T-helper 1 cell (primary cell): ENCODE data around the gene ZNF2.
A peak's percentile ranks its signal among the peaks of the same experiment; 100 is the strongest.

Experiments
- DNase-seq, 5 donors: peaks; one replicate each; pipeline ENCODE4 v3.0.0-alpha.2; 2012 to 2020
- total RNA-seq, 4 donors: gene quantifications; one replicate each; lab custom pipeline; 2026; lab: John Stamatoyannopoulos, UW

Gene ZNF2
- 3.1 to 6.4 (median 4.4) reads per million in 4 donors for total RNA-seq

GRCh38 chr2:95165371-95166064, at the start of gene ZNF2:
ZNF2 (plus strand) TSS chr2:95165809; CDS start chr2:95176227, 10,418 bp downstream.
- DNase-seq: peak; percentile 93 to 97 (median 96)

DNA sequence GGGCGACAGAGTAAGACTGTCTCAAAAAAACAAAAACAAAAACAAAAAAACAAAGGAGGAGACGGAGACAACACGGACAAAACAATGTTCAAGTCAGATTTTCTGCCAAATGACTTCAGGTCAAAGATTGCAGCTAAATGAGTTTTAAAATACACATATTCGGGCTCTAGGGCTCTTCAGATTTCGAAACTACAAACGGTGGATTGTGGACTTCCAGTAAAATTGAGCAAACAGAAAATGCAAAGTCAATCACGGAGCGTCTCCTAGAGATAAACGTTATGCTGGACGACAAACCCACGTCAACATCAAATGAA, 44.6 kb upstream of the ZNF2 start:
- DNase-seq: no peak

GRCh38 chr2:95121407-95122196, 44.0 kb upstream of the ZNF2 start, which contains the start of gene MRPS5:
MRPS5 (minus strand) TSS chr2:95121808; CDS start chr2:95121791, 17 bp downstream.
- DNase-seq: peak; percentile 59 to 81 (median 73)

DNA sequence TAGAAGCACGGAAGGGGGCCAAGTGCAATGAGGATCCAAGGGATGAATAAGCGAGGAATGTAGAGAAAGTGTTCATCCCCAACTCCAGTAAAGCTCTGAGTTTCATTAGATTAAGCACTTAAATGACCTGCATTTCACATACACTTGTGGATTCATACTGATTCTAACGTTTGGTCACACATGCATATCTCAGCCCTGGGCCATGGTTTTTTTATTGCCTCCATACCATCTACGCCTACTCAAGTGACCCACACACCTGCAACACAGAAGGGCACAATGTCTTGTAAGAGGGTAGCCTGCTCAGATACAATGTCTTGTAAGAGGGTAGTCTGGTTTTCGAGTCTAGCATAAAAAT, 43.4 kb upstream of the ZNF2 start:
- no peak for DNase-seq

- DNase-seq: no peak
Measured at GRCh38 chr2:95138702-95139101, 26.9 kb upstream of the ZNF2 start.

GRCh38 chr2:95143838-95144237, 21.8 kb upstream of the ZNF2 start:
- no peak for DNase-seq

GRCh38 chr2:95149397-95149984, 16.1 kb upstream of the ZNF2 start:
- DNase-seq: no peak

DNA sequence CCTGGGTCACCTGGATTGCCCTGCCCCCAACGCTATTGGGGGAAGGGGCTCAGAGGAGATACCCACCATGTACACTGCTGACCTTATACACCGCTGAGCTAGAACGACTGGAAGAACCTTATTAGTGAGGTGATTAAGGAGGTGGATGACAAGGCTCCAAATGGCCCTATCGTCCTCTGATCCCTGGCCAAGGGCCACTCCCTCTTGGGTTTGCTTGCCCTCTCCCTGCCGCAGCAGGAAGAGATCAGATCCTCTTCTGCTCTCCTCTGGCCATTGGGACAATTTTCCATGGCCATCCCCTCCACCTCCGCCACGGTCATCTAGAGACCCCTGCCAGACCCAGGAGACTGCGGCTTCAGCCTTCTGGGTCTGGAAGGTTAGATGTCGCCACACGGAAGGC, 7.2 kb upstream of the ZNF2 start:
- DNase-seq: no peak

- DNase-seq: peak in 2 of 5 donors; percentile 1 to 30
Measured at GRCh38 chr2:95158891-95159619, 6.6 kb upstream of the ZNF2 start.

GRCh38 chr2:95159690-95160449, 5.7 kb upstream of the ZNF2 start, which contains the start of gene ZNF514:
ZNF514 (minus strand) TSS chr2:95159848; CDS start chr2:95153253, 6,595 bp downstream.
- DNase-seq: peak; percentile 60 to 81 (median 72)

- no peak for DNase-seq
Measured at GRCh38 chr2:95165030-95165370, 609 bp upstream of the ZNF2 start.

DNA sequence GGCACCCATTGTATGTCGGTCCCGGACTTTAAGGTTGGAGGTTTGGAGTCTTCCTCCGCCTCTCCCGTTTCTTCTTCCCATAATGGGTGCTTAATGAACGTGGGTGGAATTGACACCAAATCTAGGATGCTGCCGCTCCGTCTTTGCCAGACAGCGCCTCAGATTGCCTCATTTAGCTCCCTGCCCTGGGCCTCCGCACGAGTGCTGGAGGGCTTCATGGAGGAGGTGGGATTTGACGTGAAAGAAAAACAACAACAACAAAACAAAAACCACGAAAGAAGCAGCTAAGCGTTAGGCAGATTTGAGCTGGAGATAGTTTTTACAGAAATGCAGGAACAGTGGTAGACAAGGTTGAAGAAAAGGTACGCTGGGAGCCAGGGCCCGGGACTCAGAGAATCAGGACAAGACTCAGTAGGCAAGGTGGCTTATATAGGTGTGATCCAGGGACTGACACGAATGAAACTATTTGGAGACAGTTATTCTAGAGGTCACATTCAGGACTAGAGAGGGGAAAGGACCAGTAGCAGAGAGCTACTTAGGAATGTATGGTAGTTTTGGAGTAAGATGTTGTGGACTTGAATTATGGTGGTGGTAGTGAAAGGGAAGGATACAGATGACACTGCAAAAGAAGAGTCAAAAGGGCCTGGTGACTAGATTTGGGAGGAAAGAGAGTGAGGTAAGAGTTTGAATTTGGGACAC, 605 bp downstream of the ZNF2 start:
- DNase-seq: no peak

- no peak for DNase-seq
Measured at GRCh38 chr2:95171902-95172301, 6.3 kb downstream of the ZNF2 start.

DNA sequence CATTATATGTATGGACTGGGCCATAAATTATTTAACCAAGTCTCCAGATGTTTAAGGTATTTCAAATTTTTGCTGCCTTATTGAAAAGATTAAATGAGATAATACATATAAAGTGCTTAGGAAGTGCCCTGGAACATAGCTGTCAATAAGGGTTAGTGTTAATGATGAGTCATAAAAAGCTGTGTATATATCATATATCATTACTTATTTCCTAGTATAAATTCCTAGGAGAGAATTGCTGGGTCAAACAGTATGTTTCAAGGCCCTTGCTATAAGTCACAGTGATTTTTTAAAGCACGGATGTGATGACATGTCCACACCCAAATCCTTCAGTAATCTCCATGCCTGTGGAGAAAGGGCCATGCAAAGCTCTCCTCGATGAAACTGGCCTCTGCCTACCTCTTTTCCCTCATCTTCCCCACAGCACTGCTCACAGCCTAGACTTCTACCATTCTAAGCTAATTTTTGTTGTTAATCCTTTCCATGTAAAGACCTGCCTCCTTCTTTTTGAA, 8.5 kb downstream of the ZNF2 start:
- DNase-seq: no peak

- no peak for DNase-seq
Measured at GRCh38 chr2:95179451-95179850, 13.8 kb downstream of the ZNF2 start.

GRCh38 chr2:95181774-95182173, 16.2 kb downstream of the ZNF2 start:
- no peak for DNase-seq

DNA sequence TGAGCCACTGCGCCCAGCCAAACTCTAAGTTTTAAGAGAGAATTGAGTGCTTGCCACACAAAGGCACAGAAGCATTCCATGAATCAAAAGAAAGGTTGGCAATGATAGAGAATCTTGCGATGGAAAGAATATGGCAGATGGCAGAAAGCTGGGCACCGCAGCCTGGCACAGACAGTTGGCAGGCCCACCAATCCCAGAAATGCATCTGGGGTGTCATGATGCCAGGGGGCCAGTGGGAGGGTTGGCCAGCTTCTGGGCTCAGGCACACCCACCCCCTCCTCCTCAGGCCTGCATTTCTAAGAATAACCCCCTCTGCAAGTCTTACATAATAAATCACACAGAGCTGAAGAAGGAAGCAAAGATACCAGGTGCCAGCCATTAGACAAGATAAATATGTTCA, 19.6 kb downstream of the ZNF2 start:
- DNase-seq: no peak

DNA sequence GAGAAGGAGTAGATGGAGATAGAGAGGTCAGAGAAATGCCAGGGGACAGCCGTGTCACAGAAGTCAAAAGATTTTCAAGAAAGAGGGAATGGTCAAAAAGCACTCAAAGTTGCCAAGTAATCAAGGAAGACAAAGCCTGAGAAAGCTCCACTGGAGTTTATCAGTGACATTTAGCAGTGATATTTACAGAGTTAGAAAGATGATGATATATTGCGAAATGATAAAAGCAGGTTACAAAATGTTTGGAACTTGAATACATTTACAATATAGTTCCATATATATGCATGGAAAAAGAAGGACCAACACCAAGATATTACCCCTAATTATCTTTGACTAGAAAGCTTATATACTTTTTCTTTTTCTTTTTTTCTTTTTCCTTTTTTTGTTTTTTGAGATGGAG, 20.4 kb downstream of the ZNF2 start:
- DNase-seq: no peak

GRCh38 chr2:95192956-95193355, 27.3 kb downstream of the ZNF2 start:
- peak in 2 of 5 donors; percentile 7 to 29 for DNase-seq

DNA sequence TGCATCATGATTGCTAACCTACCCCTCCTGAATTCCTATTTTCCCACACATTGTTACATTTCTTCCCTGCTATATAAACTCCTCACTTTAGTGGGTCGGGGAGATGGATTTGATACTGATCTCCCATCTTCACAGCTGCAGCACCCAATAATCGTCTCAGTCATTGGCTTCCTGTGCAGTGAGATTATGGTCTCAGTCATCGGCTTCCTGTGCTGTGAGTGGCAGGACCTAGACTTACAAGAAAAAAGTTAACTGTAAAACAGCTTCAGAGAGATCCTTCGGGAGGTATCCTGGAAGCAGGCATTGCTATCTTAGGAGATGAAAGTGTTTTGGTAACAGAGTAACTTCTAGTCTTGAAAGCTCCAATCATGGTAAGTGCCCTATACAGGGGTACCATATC, 38.3 kb downstream of the ZNF2 start:
- DNase-seq: no peak

DNA sequence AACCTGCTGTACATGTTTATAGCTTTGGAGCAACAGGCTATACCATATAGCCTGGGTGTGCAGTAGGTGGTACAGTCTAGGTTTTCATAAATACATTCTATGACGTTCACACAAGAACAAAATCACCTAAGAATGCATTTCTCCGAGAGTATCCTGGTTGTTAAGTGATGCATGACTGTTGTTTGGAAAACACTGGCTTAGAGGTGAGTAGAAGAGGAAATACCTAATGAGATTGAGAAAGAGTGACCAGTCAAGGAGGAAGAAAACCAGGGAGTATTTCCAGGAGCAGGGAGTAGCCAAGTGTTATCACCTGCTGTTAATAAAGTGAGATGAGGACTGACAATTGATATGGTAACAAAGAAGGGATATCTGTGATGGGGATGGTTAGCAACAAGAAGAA, 38.8 kb downstream of the ZNF2 start:
- DNase-seq: no peak

GRCh38 chr2:95206096-95206495, 40.5 kb downstream of the ZNF2 start:
- DNase-seq: no peak
